SU-DHL-6 (cell line): ENCODE data around the gene SLCO2B1.

Source experiments
- H2AFZ ChIP-seq: fragments of 200-600 bp; sonication (generic); 2 replicates; pipeline ENCODE4 v1.6.1; 2014; ENCODE audit warnings: low read depth, mild to moderate bottlenecking, moderate library complexity, mixed read lengths, antibody characterized with exemption, low read length; ENCODE audit not compliant: severe bottlenecking
- H3F3A ChIP-seq: fragments of 200-600 bp; shearing (Covaris generic); 2 replicates; pipeline ENCODE4 v1.6.0; 2016; ENCODE audit warnings: antibody characterized with exemption, mild to moderate bottlenecking; ENCODE audit not compliant: insufficient read depth
- H3K27ac ChIP-seq: fragments of 200-600 bp; sonication (generic); 2 replicates; pipeline ENCODE4 v1.5.1; 2016; ENCODE audit warnings: low read depth, mild to moderate bottlenecking, low read length, moderate library complexity, mixed read lengths
- H3K27me3 ChIP-seq: fragments of 200-600 bp; sonication (generic), shearing (Covaris generic); 2 replicates; pipeline ENCODE4 v1.6.0; 2014; ENCODE audit warnings: mild to moderate bottlenecking, low read length
- H3K36me3 ChIP-seq: fragments of 200-600 bp; sonication (generic); 2 replicates; pipeline ENCODE4 v1.6.1; 2014; ENCODE audit warnings: mild to moderate bottlenecking, low read length, mixed read lengths
- H3K4me2 ChIP-seq: fragments of 300-600, 200-600 bp; shearing (Covaris generic), sonication (generic); 2 replicates; pipeline ENCODE4 v1.6.0; 2014; ENCODE audit warnings: low read length, low read depth, mild to moderate bottlenecking; ENCODE audit not compliant: poor library complexity, severe bottlenecking
- H3K4me3 ChIP-seq: fragments of 200-600 bp; sonication (generic); 2 replicates; pipeline ENCODE4 v1.5.1; 2014; ENCODE audit warnings: antibody characterized with exemption, low read length, mild to moderate bottlenecking, mixed read lengths; ENCODE audit not compliant: insufficient read depth, poor library complexity, severe bottlenecking
- H3K79me2 ChIP-seq: fragments of 200-600 bp; sonication (generic); 2 replicates; pipeline ENCODE4 v1.6.1; 2014; ENCODE audit warnings: mild to moderate bottlenecking, low read length, moderate library complexity; ENCODE audit not compliant: insufficient read depth
- H3K9ac ChIP-seq: fragments of 200-600 bp; sonication (generic); 2 replicates; pipeline ENCODE4 v1.7.0; 2014; ENCODE audit warnings: mild to moderate bottlenecking, low read length
- H3K9me2 ChIP-seq: fragments of 200-600 bp; sonication (generic); replicated peaks from 2 replicates; pipeline ENCODE4 v1.6.1; 2014; ENCODE audit warnings: low read length; ENCODE audit not compliant: insufficient read depth
- H3K9me3 ChIP-seq: fragments of 200-600 bp; sonication (generic); 2 replicates; pipeline ENCODE4 v1.6.1; 2014; ENCODE audit warnings: low read length, mixed read lengths; ENCODE audit not compliant: insufficient read depth
- H4K20me1 ChIP-seq: fragments of 200-600 bp; sonication (generic); 2 replicates; pipeline ENCODE4 v1.6.1; 2014; ENCODE audit warnings: low read depth, mild to moderate bottlenecking, antibody characterized with exemption, low read length, moderate library complexity, mixed read lengths
- EZH2phosphoT487 ChIP-seq: fragments of 200-600 bp; sonication (generic), shearing (Covaris generic); conservative IDR thresholded peaks from 2 replicates; pipeline ENCODE4 v1.6.1; 2018; ENCODE audit warnings: mild to moderate bottlenecking, antibody characterized with exemption, low read length, moderate library complexity, mixed read lengths
- TF ChIP-seq, protein P1 (sequence below): fragments of 200-600 bp; sonication (generic); IDR thresholded peaks from one replicate; pipeline ENCODE4 v1.5.1; 2017; ENCODE audit warnings: antibody characterized with exemption, mild to moderate bottlenecking, low read length, moderate library complexity; ENCODE audit not compliant: insufficient read depth, poor library complexity, severe bottlenecking

Gene SLCO2B1

DNA sequence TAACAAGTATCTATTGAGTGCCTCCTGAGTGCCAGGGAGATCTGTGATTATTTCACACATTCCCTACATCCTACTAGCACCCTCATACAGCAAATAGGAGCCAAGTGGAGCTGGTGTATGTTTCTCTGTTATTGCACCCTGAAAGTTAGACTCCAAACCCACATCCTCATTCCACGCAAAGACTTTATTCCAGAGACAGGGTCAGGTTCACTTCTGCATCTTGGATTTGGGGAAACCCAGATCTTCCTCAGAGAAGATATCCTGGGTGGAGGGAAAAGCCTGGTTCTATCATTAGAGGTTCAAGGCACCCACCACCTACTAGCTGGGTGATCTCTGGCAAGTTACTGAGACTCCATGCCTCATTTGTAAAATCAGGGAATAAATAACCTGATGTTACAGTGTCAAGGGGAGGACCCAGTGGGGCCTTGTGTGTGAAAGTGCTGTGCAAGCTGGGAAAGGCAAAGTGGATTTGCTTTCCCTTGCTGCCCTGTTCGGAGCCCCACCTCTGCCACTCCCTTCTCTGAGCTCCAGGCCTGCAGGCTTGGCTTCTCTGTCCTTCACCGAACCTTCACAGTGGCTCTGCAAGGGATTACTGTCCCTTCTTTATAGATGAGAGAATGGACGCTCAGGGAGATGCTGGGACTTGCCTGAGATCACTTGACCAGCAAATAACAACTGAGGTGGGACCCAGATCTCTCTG is 991 bp upstream of the SLCO2B1 start:
- Histone ChIP-seq H3K27me3 (no peaks in the 10 kb centered on the region), H2AFZ (no peak overlapping the region), H3K27ac (no peak overlapping the region), H3K9me2 (no peaks in the 10 kb centered on the region), H3K9me3 (no peaks in the 10 kb centered on the region), H3K4me2 (no peak overlapping the region), H3F3A (no peaks in the 10 kb centered on the region), H4K20me1 (no peaks in the 10 kb centered on the region), H3K9ac (no peak overlapping the region), H3K36me3 (no peaks in the 10 kb centered on the region), H3K4me3 (no peak overlapping the region), H3K79me2 (no peaks in the 10 kb centered on the region)
- TF ChIP-seq, protein P1, sequence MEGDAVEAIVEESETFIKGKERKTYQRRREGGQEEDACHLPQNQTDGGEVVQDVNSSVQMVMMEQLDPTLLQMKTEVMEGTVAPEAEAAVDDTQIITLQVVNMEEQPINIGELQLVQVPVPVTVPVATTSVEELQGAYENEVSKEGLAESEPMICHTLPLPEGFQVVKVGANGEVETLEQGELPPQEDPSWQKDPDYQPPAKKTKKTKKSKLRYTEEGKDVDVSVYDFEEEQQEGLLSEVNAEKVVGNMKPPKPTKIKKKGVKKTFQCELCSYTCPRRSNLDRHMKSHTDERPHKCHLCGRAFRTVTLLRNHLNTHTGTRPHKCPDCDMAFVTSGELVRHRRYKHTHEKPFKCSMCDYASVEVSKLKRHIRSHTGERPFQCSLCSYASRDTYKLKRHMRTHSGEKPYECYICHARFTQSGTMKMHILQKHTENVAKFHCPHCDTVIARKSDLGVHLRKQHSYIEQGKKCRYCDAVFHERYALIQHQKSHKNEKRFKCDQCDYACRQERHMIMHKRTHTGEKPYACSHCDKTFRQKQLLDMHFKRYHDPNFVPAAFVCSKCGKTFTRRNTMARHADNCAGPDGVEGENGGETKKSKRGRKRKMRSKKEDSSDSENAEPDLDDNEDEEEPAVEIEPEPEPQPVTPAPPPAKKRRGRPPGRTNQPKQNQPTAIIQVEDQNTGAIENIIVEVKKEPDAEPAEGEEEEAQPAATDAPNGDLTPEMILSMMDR = no peak
- no peak for TF ChIP-seq EZH2phosphoT487

GRCh38 chr11:75151346-75152047 is 590 bp downstream of the SLCO2B1 start:
- Histone ChIP-seq H3F3A (no peaks in the 10 kb centered on the region), H4K20me1 (no peaks in the 10 kb centered on the region), H3K9me3 (no peaks in the 10 kb centered on the region), H2AFZ (no peak overlapping the region), H3K27ac (no peak overlapping the region), H3K4me3 (no peak overlapping the region), H3K27me3 (no peaks in the 10 kb centered on the region), H3K9ac (no peak overlapping the region), H3K36me3 (no peaks in the 10 kb centered on the region), H3K9me2 (no peaks in the 10 kb centered on the region), H3K79me2 (no peaks in the 10 kb centered on the region), H3K4me2 (no peak overlapping the region)
- TF ChIP-seq, protein P1 = no peak

GRCh38 chr11:75152090-75152489 is 1.2 kb downstream of the SLCO2B1 start:
- Histone ChIP-seq H3K36me3 (no peaks in the 10 kb centered on the region), H3K27ac (no peak overlapping the region), H3K4me2 (no peak overlapping the region), H3K9me3 (no peaks in the 10 kb centered on the region), H3K9ac (no peak overlapping the region), H3K9me2 (no peaks in the 10 kb centered on the region), H4K20me1 (no peaks in the 10 kb centered on the region), H3K27me3 (no peaks in the 10 kb centered on the region), H3K79me2 (no peaks in the 10 kb centered on the region), H2AFZ (no peak overlapping the region), H3K4me3 (no peak overlapping the region), H3F3A (no peaks in the 10 kb centered on the region)
- TF ChIP-seq, protein P1 = no peak
- TF ChIP-seq EZH2phosphoT487 = no peak
